Astrocyte of the cerebellum (primary cell): ENCODE results near the gene IER3.

Experiments used
- DNase-seq: peaks from one replicate; pipeline ENCODE4 v3.0.0-alpha.2; 2011; ENCODE audit warnings: low read depth
- H3K4me3 ChIP-seq: 2 replicates; pipeline ENCODE4 v1.5.1; 2011; ENCODE audit warnings: mild to moderate bottlenecking, low read depth, low read length, moderate library complexity
- CTCF ChIP-seq: IDR thresholded peaks from 2 replicates; pipeline ENCODE4 v1.5.1; 2012; ENCODE audit warnings: low read length, low read depth, moderate library complexity, mild to moderate bottlenecking; ENCODE audit errors: missing control alignments
- in situ Hi-C: cut with HindIII; loops from 2 replicates; pipeline ENCODE4 v1.10.0; 2017; ENCODE audit warnings: low sequenced_read_pairs

Gene IER3

DNA sequence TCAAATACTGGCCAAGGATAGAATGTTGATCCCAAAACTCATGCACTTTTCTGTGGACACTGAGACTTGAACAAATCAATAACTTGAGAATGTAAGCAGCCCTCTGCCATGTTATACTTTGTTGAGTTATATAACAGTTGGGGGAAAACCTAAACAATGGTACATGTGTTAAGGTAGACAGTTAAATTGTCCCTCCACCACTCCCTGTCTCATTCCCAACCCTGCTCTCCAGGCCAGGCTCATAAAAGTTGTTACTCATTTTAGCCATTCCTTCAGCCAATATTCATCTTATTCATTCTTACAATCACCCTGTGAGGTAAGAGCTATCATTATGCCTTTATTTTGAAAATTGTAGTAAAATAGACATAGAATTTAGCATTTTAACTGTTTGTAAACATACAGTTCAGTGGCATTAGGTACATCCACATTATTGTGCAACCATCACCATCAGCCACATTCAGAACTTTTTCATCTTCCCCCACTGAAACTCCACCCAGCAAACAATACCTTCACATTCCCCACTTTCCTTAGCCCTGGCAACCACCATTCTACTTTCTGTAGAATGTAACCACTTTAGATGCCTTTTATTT is 38.2 kb upstream of the IER3 start:
- TF ChIP-seq CTCF = no peak

GRCh38 chr6:30781743-30782424 is 37.5 kb upstream of the IER3 start:
- peak; percentile 98 for DNase-seq
- TF ChIP-seq CTCF = no peak
- H3K4me3 ChIP-seq = no peak overlapping the region
- in situ Hi-C loops = loop anchor here (10.0 kb wide), 1 partner anchor 47 kb away; no protein-coding TSS in a partner anchor

More for the DNA sequence above, 38.2 kb upstream of the IER3 start:
- in situ Hi-C loops = loop anchor here (10.0 kb wide), 1 partner anchor 48 kb away; no protein-coding TSS in a partner anchor
- no peak overlapping the region for H3K4me3 ChIP-seq
- no peak for DNase-seq

- no peak overlapping the region for H3K4me3 ChIP-seq
- no peak for DNase-seq
- no peak for TF ChIP-seq CTCF
- in situ Hi-C loops = loop anchor here (10.0 kb wide), 1 partner anchor 47 kb away; no protein-coding TSS in a partner anchor
Observed at GRCh38 chr6:30781395-30781742, 37.0 kb upstream of the IER3 start.

DNA sequence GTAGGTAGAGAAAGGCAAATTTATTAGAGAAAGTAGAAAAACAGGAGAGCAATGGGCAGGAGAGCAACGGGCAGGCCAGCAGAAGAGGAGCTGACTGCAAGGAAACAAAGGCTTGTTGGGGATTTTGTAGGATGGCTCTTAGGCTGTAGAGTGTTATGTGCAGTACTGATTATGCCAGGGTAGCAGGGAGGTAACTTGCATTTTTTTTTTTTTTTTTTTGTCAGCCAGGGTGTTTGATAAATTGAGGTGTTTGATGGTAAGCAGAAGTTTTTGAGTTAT is 36.2 kb upstream of the IER3 start:
- DNase-seq = no peak
- in situ Hi-C loops = loop anchor here (10.0 kb wide), 1 partner anchor 46 kb away; no protein-coding TSS in a partner anchor
- no peak for TF ChIP-seq CTCF
- no peak overlapping the region for H3K4me3 ChIP-seq

GRCh38 chr6:30779850-30780641 is 35.7 kb upstream of the IER3 start:
- no peak overlapping the region for H3K4me3 ChIP-seq
- no peak for DNase-seq
- no peak for TF ChIP-seq CTCF
- in situ Hi-C loops = loop anchor here (10.0 kb wide), 1 partner anchor 45 kb away; no protein-coding TSS in a partner anchor

GRCh38 chr6:30778001-30778635 is 33.8 kb upstream of the IER3 start:
- no peak for DNase-seq
- TF ChIP-seq CTCF = no peak
- in situ Hi-C loops = no loop called here
- H3K4me3 ChIP-seq = no peak overlapping the region
